Measurements from ENCODE around the gene TSSK1B. TPM values are rescaled to one million over a fixed set of nuclear protein-coding genes. Genes with fewer than 3 reads are reported as not detected.

Gene TSSK1B
- total and polyA plus RNA-seq, 2 of the 8 experiments (the other 6 are each of a cell fraction or from before 2014, with no cell fraction given) = 0.05 TPM; not detected in 1

DNA sequence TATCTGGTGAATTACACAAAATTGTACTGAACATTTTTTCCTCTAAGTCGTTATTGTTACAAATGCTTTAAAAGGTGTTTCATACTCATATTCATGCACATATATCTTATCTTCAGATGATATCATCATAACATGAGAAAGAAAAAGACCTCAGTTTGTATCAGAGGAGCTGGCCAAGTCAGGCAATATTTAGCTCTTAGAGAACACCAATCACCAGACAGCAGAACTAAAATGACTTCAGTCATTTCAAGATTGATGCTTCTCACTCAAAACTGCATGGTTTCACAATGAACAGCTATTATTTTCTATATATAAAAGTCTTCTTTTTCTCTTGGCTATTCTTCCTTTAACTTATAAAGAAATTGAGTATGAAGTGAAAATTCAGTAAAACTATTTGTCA lies 44.6 kb downstream of the TSSK1B start:
- no peak overlapping the region for H3K23ac ChIP-seq (ENCODE audit: insufficient read length)
- H2BK5ac ChIP-seq (ENCODE audit: low read depth, low read length) = no peak overlapping the region
- H3K79me2 ChIP-seq (ENCODE audit: control insufficient read depth in 1 of 2, insufficient read depth in 2 of 2, low read length in 2 of 2) = no peaks in the 10 kb centered on the region
- ChIA-PET POLR2A (ENCODE audit: partially characterized antibody) (no interaction called here), CTCF (ENCODE audit: partially characterized antibody) (interaction anchor here (0.8 to 6.0 kb wide), 4 partner anchors 8 to 347 kb away, joined by 3 to 47 read pairs (median 4); no protein-coding TSS in a partner anchor)
- no peak overlapping the region for H2AK5ac ChIP-seq (ENCODE audit: low read depth, low read length)
- 93% methylated on average over 1 of the region's 1 CpG; no CpG with 5 or more reads in 1 of the 2 experiments for WGBS, 2 experiments (ENCODE audit: extremely low coverage in 1 of 2, insufficient coverage in 1 of 2, insufficient read length in 1 of 2, insufficient replicate concordance in 2 of 2, low coverage in 1 of 2, low lambda C conversion rate in 2 of 2, missing lambda C conversion rate in 1 of 2)
- H2BK12ac ChIP-seq (ENCODE audit: low read depth, low read length) = no peak overlapping the region
- H3K14ac ChIP-seq (ENCODE audit: insufficient read length) = no peak overlapping the region
- H2BK20ac ChIP-seq (ENCODE audit: low read length) = no peak overlapping the region
- no peaks in the 10 kb centered on the region for H3K23me2 ChIP-seq (ENCODE audit: low read depth, low read length)
- H3K36me3 ChIP-seq (ENCODE audit: control insufficient read depth in 2 of 4, insufficient read depth in 4 of 4, low read length in 3 of 4) = no peaks in the 10 kb centered on the region
- H3K27me3 ChIP-seq (replicated peaks in 1 of 4; ENCODE audit: control insufficient read depth in 3 of 4, extremely low read depth in 1 of 4, insufficient read depth in 3 of 4, low read length in 3 of 4) = no peaks in the 10 kb centered on the region
- no peaks in the 10 kb centered on the region for H3K4me1 ChIP-seq (replicated peaks in 1 of 4; ENCODE audit: control insufficient read depth in 3 of 4, insufficient read depth in 4 of 4, low read length in 3 of 4)
- H3K9me3 ChIP-seq (ENCODE audit: insufficient read depth in 2 of 2, low read depth in 1 of 2, low read length in 1 of 2) = no peaks in the 10 kb centered on the region
- H4K91ac ChIP-seq (replicated peaks; ENCODE audit: insufficient read length, low read length) = no peak overlapping the region
- FAIRE-seq (no peak), DNase-seq (ENCODE audit: low read depth in 1 of 2, low spot score in 2 of 2) (no peak)
- no peak overlapping the region for H4K5ac ChIP-seq (ENCODE audit: insufficient read length, low read depth, low read length)
- no peak overlapping the region for H4K8ac ChIP-seq (ENCODE audit: extremely low read depth, insufficient read depth, low read length)
- H3K18ac ChIP-seq (ENCODE audit: extremely low read depth, low read length) = no peak overlapping the region
- H4K20me1 ChIP-seq (replicated peaks in 1 of 2; ENCODE audit: control insufficient read depth in 1 of 2, insufficient read depth in 2 of 2, low read length in 2 of 2) = no peaks in the 10 kb centered on the region
- H3K4me3 ChIP-seq (ENCODE audit: extremely low read depth in 1 of 4, insufficient read depth in 2 of 4, low read depth in 3 of 4, low read length in 4 of 4) = no peak overlapping the region
- no peak overlapping the region for H3K9ac ChIP-seq (replicated peaks in 1 of 4; ENCODE audit: extremely low read depth in 1 of 4, low read depth in 3 of 4, low read length in 3 of 4)
- no peak overlapping the region for H2BK15ac ChIP-seq (ENCODE audit: low read length)
- no peak overlapping the region for H3K4me2 ChIP-seq (ENCODE audit: insufficient read depth in 1 of 2, low read depth in 2 of 2, low read length in 2 of 2)
- H3K27ac ChIP-seq (ENCODE audit: low read depth, low read length) = no peak overlapping the region
- H2AFZ ChIP-seq (ENCODE audit: low read length) = no peak overlapping the region
- no peak overlapping the region for H2BK120ac ChIP-seq (replicated peaks; ENCODE audit: low read depth, low read length)
- no peak overlapping the region for H3K56ac ChIP-seq (replicated peaks; ENCODE audit: insufficient read length, low read depth, low read length)
- H3K4ac ChIP-seq (replicated peaks; ENCODE audit: insufficient read length, low read depth, low read length) = no peak overlapping the region
- no peaks in the 10 kb centered on the region for H3K79me1 ChIP-seq (ENCODE audit: low read depth, low read length)
- TF ChIP-seq, protein P1, sequence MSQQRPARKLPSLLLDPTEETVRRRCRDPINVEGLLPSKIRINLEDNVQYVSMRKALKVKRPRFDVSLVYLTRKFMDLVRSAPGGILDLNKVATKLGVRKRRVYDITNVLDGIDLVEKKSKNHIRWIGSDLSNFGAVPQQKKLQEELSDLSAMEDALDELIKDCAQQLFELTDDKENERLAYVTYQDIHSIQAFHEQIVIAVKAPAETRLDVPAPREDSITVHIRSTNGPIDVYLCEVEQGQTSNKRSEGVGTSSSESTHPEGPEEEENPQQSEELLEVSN (IDR thresholded peaks at IDR 0.05) = no peak
- TF ChIP-seq FOSL1 (IDR thresholded peaks at IDR 0.05; ENCODE audit: insufficient read depth, low read depth, low read length) (no peak), CHD2 (IDR thresholded peaks at IDR 0.05; ENCODE audit: low read length) (no peak), SAP30 (IDR thresholded peaks at IDR 0.05; ENCODE audit: insufficient read depth, insufficient replicate concordance, low read length) (no peak), CBX5 (IDR thresholded peaks at IDR 0.05; ENCODE audit: low read depth, low read length) (no peak), BCL11A (IDR thresholded peaks at IDR 0.05; ENCODE audit: low read depth in 2 of 2, low read length in 2 of 2) (no peak), HDAC2 (IDR thresholded peaks at IDR 0.05; ENCODE audit: borderline replicate concordance in 1 of 2, low read depth in 2 of 2, low read length in 2 of 2) (no peak), TAF7 (optimal IDR thresholded peaks at IDR 0.05; ENCODE audit: borderline replicate concordance, low read depth, low read length) (no peak), CREB1 (IDR thresholded peaks at IDR 0.05) (no peak), GTF2F1 (IDR thresholded peaks at IDR 0.05; ENCODE audit: borderline replicate concordance, low read depth, low read length) (no peak), JUN (IDR thresholded peaks at IDR 0.05; ENCODE audit: low read depth, low read length) (no peak)
- TF ChIP-seq, protein P2, sequence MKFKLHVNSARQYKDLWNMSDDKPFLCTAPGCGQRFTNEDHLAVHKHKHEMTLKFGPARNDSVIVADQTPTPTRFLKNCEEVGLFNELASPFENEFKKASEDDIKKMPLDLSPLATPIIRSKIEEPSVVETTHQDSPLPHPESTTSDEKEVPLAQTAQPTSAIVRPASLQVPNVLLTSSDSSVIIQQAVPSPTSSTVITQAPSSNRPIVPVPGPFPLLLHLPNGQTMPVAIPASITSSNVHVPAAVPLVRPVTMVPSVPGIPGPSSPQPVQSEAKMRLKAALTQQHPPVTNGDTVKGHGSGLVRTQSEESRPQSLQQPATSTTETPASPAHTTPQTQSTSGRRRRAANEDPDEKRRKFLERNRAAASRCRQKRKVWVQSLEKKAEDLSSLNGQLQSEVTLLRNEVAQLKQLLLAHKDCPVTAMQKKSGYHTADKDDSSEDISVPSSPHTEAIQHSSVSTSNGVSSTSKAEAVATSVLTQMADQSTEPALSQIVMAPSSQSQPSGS (IDR thresholded peaks at IDR 0.05; ENCODE audit: low read length) = no peak
